H1 (cell line): ENCODE data around the gene PMM1. TPM values are rescaled to one million over a fixed set of nuclear protein-coding genes. Genes with fewer than 3 reads are reported as not detected.

Experiments used
- CTCF ChIA-PET: fragments of 300-600 bp; sonication (Branson Sonifier 250); formaldehyde crosslinking; loops from one replicate; lab custom pipeline; 2021; ENCODE audit not compliant: partially characterized antibody; lab: Charles Lee
- POLR2A ChIA-PET: fragments of 300-600 bp; sonication (Branson Sonifier 250); formaldehyde crosslinking; loops from one replicate; lab custom pipeline; 2021; ENCODE audit warnings: inconsistent platforms; ENCODE audit not compliant: partially characterized antibody; lab: Charles Lee
- DNase-seq, 2 experiments: peaks; one replicate each; pipeline versions ENCODE4 v3.0.0 to v3.0.0-alpha.2; 2010 to 2022; ENCODE audit warnings: low spot score in 2 of 2, low read depth in 1 of 2, mixed read lengths in 1 of 2
- FAIRE-seq: peaks from 2 replicates; lab custom pipeline; 2011; peaks lifted over from hg19 to GRCh38; lab: Jason Lieb, UNC
- H2AFZ ChIP-seq: 2 replicates; pipeline ENCODE4 v1.8.1; 2012; ENCODE audit warnings: low read length, inconsistent platforms
- H2AK5ac ChIP-seq: 2 replicates; pipeline ENCODE4 v1.6.1; 2013; ENCODE audit warnings: low read depth, low read length
- H2BK120ac ChIP-seq: replicated peaks from 2 replicates; pipeline ENCODE3; 2013; ENCODE audit warnings: low read depth, low read length, inconsistent platforms
- H2BK12ac ChIP-seq: 2 replicates; pipeline ENCODE4 v1.6.1; 2013; ENCODE audit warnings: low read depth, low read length
- H2BK15ac ChIP-seq: 2 replicates; pipeline ENCODE4 v1.6.1; 2013; ENCODE audit warnings: low read length
- H2BK20ac ChIP-seq: 2 replicates; pipeline ENCODE4 v1.6.1; 2013; ENCODE audit warnings: low read length
- H2BK5ac ChIP-seq: 2 replicates; pipeline ENCODE4 v1.6.1; 2013; ENCODE audit warnings: low read depth, low read length
- H3K14ac ChIP-seq: 2 replicates; pipeline ENCODE4 v1.6.1; 2013; ENCODE audit warnings: inconsistent platforms; ENCODE audit not compliant: insufficient read length
- H3K18ac ChIP-seq: 2 replicates; pipeline ENCODE4 v1.6.1; 2013; ENCODE audit warnings: low read length; ENCODE audit errors: extremely low read depth
- H3K23ac ChIP-seq: 2 replicates; pipeline ENCODE4 v1.6.1; 2013; ENCODE audit warnings: inconsistent platforms; ENCODE audit not compliant: insufficient read length
- H3K23me2 ChIP-seq: 2 replicates; pipeline ENCODE4 v1.6.1; 2013; ENCODE audit warnings: low read depth, low read length
- H3K27ac ChIP-seq: 2 replicates; pipeline ENCODE4 v1.6.1; 2011; ENCODE audit warnings: low read depth, low read length, inconsistent platforms
- H3K27me3 ChIP-seq, 4 experiments: replicated peaks in 1 of 4; 1 replicate in 1 of 4; 2 replicates in 3 of 4; pipeline versions ENCODE4 v1.6.1 to v1.8.1; 2011 to 2013; ENCODE audit warnings: low read length in 3 of 4, mild to moderate bottlenecking in 3 of 4, inconsistent platforms in 2 of 4, mixed read lengths in 2 of 4, moderate library complexity in 1 of 4; ENCODE audit not compliant: control insufficient read depth in 3 of 4, insufficient read depth in 3 of 4; ENCODE audit errors: extremely low read depth in 1 of 4
- H3K36me3 ChIP-seq, 4 experiments: 2 replicates each; pipeline versions ENCODE4 v1.6.1 to v1.8.1; 2011 to 2013; ENCODE audit warnings: mild to moderate bottlenecking in 4 of 4, low read length in 3 of 4, moderate library complexity in 2 of 4, control low read depth in 1 of 4, inconsistent platforms in 1 of 4; ENCODE audit not compliant: insufficient read depth in 4 of 4, control insufficient read depth in 2 of 4
- H3K4ac ChIP-seq: replicated peaks from 2 replicates; pipeline ENCODE3; 2013; ENCODE audit warnings: low read length, low read depth, mixed read lengths, inconsistent platforms; ENCODE audit not compliant: insufficient read length
- H3K4me1 ChIP-seq, 4 experiments: replicated peaks in 1 of 4; 1 replicate in 1 of 4; 2 replicates in 3 of 4; pipeline versions ENCODE4 v1.6.1 to v1.8.1; 2011 to 2013; ENCODE audit warnings: low read length in 3 of 4, inconsistent platforms in 2 of 4, mixed read lengths in 1 of 4; ENCODE audit not compliant: insufficient read depth in 4 of 4, control insufficient read depth in 3 of 4
- H3K4me2 ChIP-seq, 2 experiments: 2 replicates each; pipeline versions ENCODE4 v1.6.1 to v1.8.1; 2011 to 2013; ENCODE audit warnings: low read depth in 2 of 2, low read length in 2 of 2, control low read depth in 1 of 2, inconsistent platforms in 1 of 2, mild to moderate bottlenecking in 1 of 2; ENCODE audit not compliant: insufficient read depth in 1 of 2
- H3K4me3 ChIP-seq, 4 experiments: fragments of 200-600, 300-600 bp in 1 of 4; sonication (generic), shearing (Covaris generic), sonication (Bioruptor Twin) in 1 of 4; 2 replicates each; pipeline versions ENCODE4 v1.5.1 to v1.8.1; 2011 to 2016; ENCODE audit warnings: low read length in 4 of 4, low read depth in 3 of 4, control low read depth in 2 of 4, inconsistent platforms in 2 of 4, mild to moderate bottlenecking in 2 of 4, mixed read lengths in 1 of 4, moderate library complexity in 1 of 4; ENCODE audit not compliant: insufficient read depth in 2 of 4; ENCODE audit errors: extremely low read depth in 1 of 4
- H3K56ac ChIP-seq: replicated peaks from 2 replicates; pipeline ENCODE3; 2013; ENCODE audit warnings: low read depth, mild to moderate bottlenecking, mixed read lengths, low read length, inconsistent platforms; ENCODE audit not compliant: insufficient read length
- H3K79me1 ChIP-seq: 2 replicates; pipeline ENCODE4 v1.6.1; 2013; ENCODE audit warnings: low read depth, low read length, control low read depth
- H3K79me2 ChIP-seq, 2 experiments: 2 replicates each; pipeline versions ENCODE4 v1.6.1 to v1.8.1; 2012 to 2013; ENCODE audit warnings: low read length in 2 of 2, mild to moderate bottlenecking in 2 of 2, inconsistent platforms in 1 of 2; ENCODE audit not compliant: insufficient read depth in 2 of 2, control insufficient read depth in 1 of 2
- H3K9ac ChIP-seq, 4 experiments: replicated peaks in 1 of 4; 1 replicate in 1 of 4; 2 replicates in 3 of 4; pipeline versions ENCODE4 v1.6.1 to v1.8.1; 2011 to 2013; ENCODE audit warnings: low read depth in 3 of 4, low read length in 3 of 4, control low read depth in 2 of 4, mild to moderate bottlenecking in 2 of 4, moderate library complexity in 2 of 4, inconsistent platforms in 1 of 4; ENCODE audit errors: extremely low read depth in 1 of 4
- H3K9me3 ChIP-seq, 2 experiments: 2 replicates each; pipeline versions ENCODE4 v1.6.1 to v1.8.1; 2012 to 2013; ENCODE audit warnings: mild to moderate bottlenecking in 2 of 2, moderate library complexity in 2 of 2, control low read depth in 1 of 2, inconsistent platforms in 1 of 2, low read depth in 1 of 2, low read length in 1 of 2, mixed read lengths in 1 of 2; ENCODE audit not compliant: insufficient read depth in 2 of 2
- H4K20me1 ChIP-seq, 2 experiments: replicated peaks in 1 of 2; 2 replicates each; pipeline versions ENCODE3 to v1.8.1; 2011 to 2013; ENCODE audit warnings: inconsistent platforms in 2 of 2, low read length in 2 of 2, mild to moderate bottlenecking in 1 of 2; ENCODE audit not compliant: insufficient read depth in 2 of 2, control insufficient read depth in 1 of 2
- H4K5ac ChIP-seq: 2 replicates; pipeline ENCODE4 v1.6.1; 2013; ENCODE audit warnings: low read length, low read depth, mixed read lengths, inconsistent platforms; ENCODE audit not compliant: insufficient read length
- H4K8ac ChIP-seq: 2 replicates; pipeline ENCODE4 v1.8.0; 2013; ENCODE audit warnings: mild to moderate bottlenecking, moderate library complexity, low read length, inconsistent platforms; ENCODE audit not compliant: insufficient read depth; ENCODE audit errors: extremely low read depth
- H4K91ac ChIP-seq: replicated peaks from 2 replicates; pipeline ENCODE3; 2013; ENCODE audit warnings: low read length, mixed read lengths, inconsistent platforms; ENCODE audit not compliant: insufficient read length
- WGBS, 2 experiments: shearing (Covaris generic) in 1 of 2; methylation state at CpG; one replicate each; pipeline versions ENCODE4 v1.1.6 to v1.1.7; 2013 to 2015; ENCODE audit warnings: low lambda C conversion rate in 2 of 2, mixed read lengths in 2 of 2, inconsistent platforms in 1 of 2, low coverage in 1 of 2, missing lambda C conversion rate in 1 of 2; ENCODE audit not compliant: insufficient replicate concordance in 2 of 2, insufficient coverage in 1 of 2, insufficient read length in 1 of 2; ENCODE audit errors: extremely low coverage in 1 of 2, missing lambda C conversion rate in 1 of 2; 5-methylcytosine and 5-hydroxymethylcytosine counted together
- polyA plus RNA-seq, 7 experiments: library from polyadenylated mRNA; depleted of rRNA in 3 of 7; stranded (reverse) in 5 of 7; unstranded in 2 of 7; fragments of >200 nt in 5 of 7; fragments of 200-250 nt in 2 of 7; gene quantifications; 1 replicate in 5 of 7; 2 replicates in 1 of 7; 4 replicates in 1 of 7; pipeline versions ENCODE4 v1.2.1 to v1.2.3, GENCODE V29; 2011 to 2013; ENCODE audit warnings: missing spikeins in 2 of 7, mixed read lengths in 2 of 7
- total RNA-seq: library from RNA; stranded (reverse); fragmentation: NEBNext Ultra II Directional; extraction: Animal tissue kit (Norgen Biotek cat#: 25700); gene quantifications from 2 replicates; pipeline ENCODE4 v1.2.1, GENCODE V29; 2021

The PMM1 gene
- total and polyA plus RNA-seq, 2 of the 8 experiments (the other 6 are each of a cell fraction or from before 2014, with no cell fraction given): 11.3 to 20.0 TPM

- no peak overlapping the region for H4K8ac ChIP-seq
- no peak overlapping the region for H3K4ac ChIP-seq
- H4K20me1 ChIP-seq: no peaks in the 10 kb centered on the region
- no peak overlapping the region for H3K27ac ChIP-seq
- H3K4me2 ChIP-seq: no peak overlapping the region
- no peak overlapping the region for H4K5ac ChIP-seq
- H3K27me3 ChIP-seq: no peaks in the 10 kb centered on the region
- H3K36me3 ChIP-seq: no peaks in the 10 kb centered on the region
- no peak overlapping the region for H2AK5ac ChIP-seq
- H4K91ac ChIP-seq: no peak overlapping the region
- peaks cover 0 to 8% (median 4%) of the 10 kb centered on the region in 4 experiments; a peak in 4 of 7 replicates for H3K4me1 ChIP-seq
- H3K18ac ChIP-seq: no peak overlapping the region
- no peak overlapping the region for H2BK5ac ChIP-seq
- H2BK15ac ChIP-seq: no peak overlapping the region
- H3K23ac ChIP-seq: no peak overlapping the region
- H3K14ac ChIP-seq: no peak overlapping the region
- H2BK20ac ChIP-seq: no peak overlapping the region
- H2BK12ac ChIP-seq: no peak overlapping the region
- FAIRE-seq (no peak), DNase-seq (no peak)
- no peaks in the 10 kb centered on the region for H3K79me1 ChIP-seq
- no peak overlapping the region for H3K9ac ChIP-seq
- no peaks in the 10 kb centered on the region for H3K9me3 ChIP-seq
- H2AFZ ChIP-seq: no peak overlapping the region
- H2BK120ac ChIP-seq: no peak overlapping the region
- H3K23me2 ChIP-seq: peaks cover 6% of the 10 kb centered on the region; the same call in 1 of the 2 replicates
- H3K4me3 ChIP-seq: no peak overlapping the region
- ChIA-PET CTCF (interaction anchor here (1.0 to 4.0 kb wide), 3 partner anchors 9 to 68 kb away, joined by 4 to 29 read pairs (median 7); no protein-coding TSS in a partner anchor), POLR2A (interaction anchor here (0.9 to 1.9 kb wide), 2 partner anchors 9 to 12 kb away, joined by 5 to 7 read pairs; no protein-coding TSS in a partner anchor)
- 93% methylated on average over 7 of the region's 7 CpGs; no CpG with 5 or more reads in 1 of the 2 experiments for WGBS, 2 experiments
- no peak overlapping the region for H3K56ac ChIP-seq
- H3K79me2 ChIP-seq: no peaks in the 10 kb centered on the region
Observed at GRCh38 chr22:41585898-41586297, 3.7 kb downstream of the PMM1 start.
